Smooth muscle cell (in vitro differentiated cells): ENCODE measurements around the gene PSMD9. TPM values are rescaled to one million over a fixed set of nuclear protein-coding genes. Genes with fewer than 3 reads are reported as not detected.
"Not testable (repeated sequence)": the region's sequence is repeated elsewhere in the genome, so short reads cannot be mapped to it uniquely, and the experiment has no call there.

ENCODE experiments used
- DNase-seq: peaks from one replicate; lab custom pipeline; 2025; ENCODE audit not compliant: unreplicated experiment; lab: John Stamatoyannopoulos, UW
- H2AFZ ChIP-seq: fragments of 200-600 bp; sonication (generic); 2 replicates; pipeline ENCODE4 v1.6.0; 2016; ENCODE audit warnings: antibody characterized with exemption, low read depth, mild to moderate bottlenecking
- H3F3A ChIP-seq: fragments of 200-600 bp; sonication (generic); 2 replicates; pipeline ENCODE4 v1.6.0; 2017; ENCODE audit warnings: antibody characterized with exemption, low read depth
- H3K27ac ChIP-seq: fragments of 200-600 bp; sonication (generic); 2 replicates; pipeline ENCODE4 v1.5.1; 2016; ENCODE audit warnings: low read depth, mild to moderate bottlenecking
- H3K27me3 ChIP-seq: fragments of 200-600 bp; sonication (generic); 2 replicates; pipeline ENCODE4 v1.6.1; 2016; ENCODE audit warnings: low read depth, mild to moderate bottlenecking
- H3K36me3 ChIP-seq: fragments of 200-600 bp; sonication (generic); 2 replicates; pipeline ENCODE4 v1.5.1; 2016; ENCODE audit warnings: low read depth
- H3K4me1 ChIP-seq: fragments of 200-600 bp; sonication (generic); 2 replicates; pipeline ENCODE4 v1.5.1; 2016; ENCODE audit warnings: low read depth
- H3K4me2 ChIP-seq: fragments of 200-600 bp; sonication (generic); 2 replicates; pipeline ENCODE4 v1.6.0; 2016; ENCODE audit warnings: mild to moderate bottlenecking
- H3K4me3 ChIP-seq: fragments of 200-600 bp; sonication (generic); 2 replicates; pipeline ENCODE4 v1.5.1; 2016; ENCODE audit warnings: mild to moderate bottlenecking
- H3K79me2 ChIP-seq: fragments of 200-600 bp; sonication (generic); 2 replicates; pipeline ENCODE4 v1.6.0; 2016; ENCODE audit warnings: low read depth, mild to moderate bottlenecking
- H3K9ac ChIP-seq: fragments of 200-600 bp; sonication (generic); 2 replicates; pipeline ENCODE4 v1.6.0; 2016; ENCODE audit warnings: low read depth
- H3K9me3 ChIP-seq: fragments of 200-600 bp; sonication (generic); replicated peaks from 2 replicates; pipeline ENCODE4 v1.5.1; 2016; ENCODE audit warnings: low read depth
- H4K20me1 ChIP-seq: fragments of 200-600 bp; sonication (generic); 2 replicates; pipeline ENCODE4 v1.6.0; 2016; ENCODE audit warnings: low read depth
- CTCF ChIP-seq: fragments of 200-600 bp; sonication (generic); IDR thresholded peaks from 2 replicates; pipeline ENCODE4 v1.5.1; 2017; ENCODE audit warnings: borderline replicate concordance, mild to moderate bottlenecking, antibody characterized with exemption; ENCODE audit not compliant: insufficient read depth, poor library complexity, severe bottlenecking
- WGBS: methylation state at CpG from one replicate; pipeline ENCODE4 v1.1.7; 2016; ENCODE audit warnings: low lambda C conversion rate; 5-methylcytosine and 5-hydroxymethylcytosine counted together
- polyA plus RNA-seq: library from polyadenylated mRNA; unstranded; fragments of >200 nt; fragmentation: Nextera tagmentation; extraction: Ambion mirVana; gene quantifications from 2 replicates; pipeline ENCODE4 v1.2.1, GENCODE V29; 2016
- total RNA-seq: library from RNA; depleted of rRNA; stranded (reverse); fragments of >200 nt; gene quantifications from 2 replicates; pipeline ENCODE4 v1.2.3, GENCODE V29; 2014

PSMD9 gene
- total and polyA plus RNA-seq, 2 experiments from 2014 or later = 33.9 to 87.7 TPM

GRCh38 chr12:121921066-121921465, 32.5 kb downstream of the PSMD9 start:
- Histone ChIP-seq H3K27ac (no peak overlapping the region), H3K4me1 (peaks cover 14% of the 10 kb centered on the region), H3K27me3 (no peaks in the 10 kb centered on the region), H3K79me2 (no peaks in the 10 kb centered on the region), H3K4me2 (no peak overlapping the region), H3K9ac (no peak overlapping the region), H3K9me3 (no peaks in the 10 kb centered on the region), H3F3A (peaks cover 5% of the 10 kb centered on the region), H3K36me3 (no peaks in the 10 kb centered on the region), H2AFZ (no peak overlapping the region), H3K4me3 (no peak overlapping the region), H4K20me1 (no peaks in the 10 kb centered on the region)
- 83% methylated on average over 2 of the region's 2 CpGs for WGBS
- TF ChIP-seq CTCF = no peak
- DNase-seq = no peak

- Histone ChIP-seq H3K79me2 (no peaks in the 10 kb centered on the region), H3K4me2 (peak overlapping the region; percentile 89), H3K27me3 (no peaks in the 10 kb centered on the region), H3K36me3 (no peaks in the 10 kb centered on the region), H3K9me3 (no peaks in the 10 kb centered on the region), H3K4me1 (peaks cover 4% of the 10 kb centered on the region), H3K4me3 (peak overlapping the region; percentile 36), H4K20me1 (no peaks in the 10 kb centered on the region), H3F3A (peaks cover 5% of the 10 kb centered on the region), H3K9ac (peak overlapping the region; percentile 95), H2AFZ (peak overlapping the region; percentile 78), H3K27ac (peak overlapping the region; percentile 99)
- TF ChIP-seq CTCF = no peak
- DNase-seq = no peak
- 18% methylated on average over 7 of the region's 7 CpGs for WGBS
Measured at GRCh38 chr12:121925358-121925695, 36.7 kb downstream of the PSMD9 start.

GRCh38 chr12:121926874-121927706, 38.5 kb downstream of the PSMD9 start:
- Histone ChIP-seq H3K9ac (no peak overlapping the region), H2AFZ (no peak overlapping the region), H3K79me2 (no peaks in the 10 kb centered on the region), H3K4me3 (no peak overlapping the region), H3K27ac (no peak overlapping the region), H3K4me2 (no peak overlapping the region), H4K20me1 (no peaks in the 10 kb centered on the region), H3K36me3 (no peaks in the 10 kb centered on the region), H3K4me1 (peaks cover 4% of the 10 kb centered on the region), H3F3A (peaks cover 5% of the 10 kb centered on the region), H3K9me3 (no peaks in the 10 kb centered on the region), H3K27me3 (no peaks in the 10 kb centered on the region)
- TF ChIP-seq CTCF = no peak
- DNase-seq = no peak
- WGBS = 74% methylated on average over 7 of the region's 7 CpGs

GRCh38 chr12:121927813-121928212, 39.2 kb downstream of the PSMD9 start:
- no peak overlapping the region for H3K4me2 ChIP-seq

GRCh38 chr12:121929545-121929944, 41.0 kb downstream of the PSMD9 start:
- H3K4me2 ChIP-seq, H3K27ac ChIP-seq, H3K36me3 ChIP-seq, H3K9me3 ChIP-seq, H3K27me3 ChIP-seq, H4K20me1 ChIP-seq, DNase-seq, H3F3A ChIP-seq, H3K4me3 ChIP-seq, H3K9ac ChIP-seq, H2AFZ ChIP-seq, H3K79me2 ChIP-seq: not testable (repeated sequence)
- WGBS = 96% methylated on average over 7 of the region's 7 CpGs
- peaks cover 13% of the 10 kb centered on the region for H3K4me1 ChIP-seq

More at GRCh38 chr12:121927813-121928212, 39.2 kb downstream of the PSMD9 start:
- H2AFZ ChIP-seq = no peak overlapping the region
- H3K4me1 ChIP-seq = peaks cover 4% of the 10 kb centered on the region
- no peaks in the 10 kb centered on the region for H4K20me1 ChIP-seq
- no peak for DNase-seq
- H3K9me3 ChIP-seq = no peaks in the 10 kb centered on the region
- TF ChIP-seq CTCF = no peak
- H3F3A ChIP-seq = peaks cover 5% of the 10 kb centered on the region
- H3K27ac ChIP-seq = no peak overlapping the region
- no peaks in the 10 kb centered on the region for H3K27me3 ChIP-seq
- no peak overlapping the region for H3K9ac ChIP-seq
- no peaks in the 10 kb centered on the region for H3K79me2 ChIP-seq
- H3K36me3 ChIP-seq = no peaks in the 10 kb centered on the region
- H3K4me3 ChIP-seq = no peak overlapping the region
- 80% methylated on average over 5 of the region's 5 CpGs for WGBS
